ENCODE measurements around the gene ZNF23.

The ZNF23 gene

DNA sequence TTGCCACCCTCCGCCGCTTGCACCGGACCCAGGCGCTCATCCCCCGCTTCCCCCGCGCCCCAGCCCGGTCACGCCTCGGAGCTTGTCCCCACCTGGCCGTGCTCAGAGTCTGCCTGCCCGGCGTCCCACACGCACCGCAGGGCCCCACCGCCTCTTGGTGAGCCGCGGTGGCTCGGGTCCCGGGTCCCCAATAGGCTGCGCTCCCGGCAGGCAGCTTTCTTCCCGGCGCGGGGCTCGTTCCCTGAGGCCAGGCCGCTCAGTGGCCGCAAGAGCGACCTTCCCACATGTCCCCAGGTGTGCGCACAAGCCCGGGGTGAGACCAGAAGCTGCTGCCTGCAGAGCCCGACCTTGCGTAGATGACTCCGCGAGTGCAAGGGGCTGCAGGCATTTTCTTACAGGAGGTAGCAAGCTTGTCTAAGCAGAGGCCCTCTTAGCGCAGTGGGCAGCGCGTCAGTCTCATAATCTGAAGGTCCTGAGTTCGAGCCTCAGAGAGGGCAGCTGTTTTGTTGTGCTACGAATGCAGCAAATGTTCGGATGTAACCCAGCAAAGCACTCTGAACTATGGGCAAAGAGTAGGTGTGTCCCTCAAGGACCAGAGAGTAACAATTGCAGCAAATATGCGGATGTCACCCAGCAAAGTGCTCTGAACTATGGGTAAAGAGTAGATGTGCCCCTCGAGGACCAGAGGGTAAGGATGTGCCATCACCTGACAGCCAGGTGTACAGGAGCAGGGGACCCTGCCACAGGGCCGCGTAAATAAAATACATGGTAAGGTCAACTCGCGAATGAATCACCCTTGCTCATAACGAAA, 35.8 kb downstream of the ZNF23 start:
- TF ChIP-seq, protein P1, sequence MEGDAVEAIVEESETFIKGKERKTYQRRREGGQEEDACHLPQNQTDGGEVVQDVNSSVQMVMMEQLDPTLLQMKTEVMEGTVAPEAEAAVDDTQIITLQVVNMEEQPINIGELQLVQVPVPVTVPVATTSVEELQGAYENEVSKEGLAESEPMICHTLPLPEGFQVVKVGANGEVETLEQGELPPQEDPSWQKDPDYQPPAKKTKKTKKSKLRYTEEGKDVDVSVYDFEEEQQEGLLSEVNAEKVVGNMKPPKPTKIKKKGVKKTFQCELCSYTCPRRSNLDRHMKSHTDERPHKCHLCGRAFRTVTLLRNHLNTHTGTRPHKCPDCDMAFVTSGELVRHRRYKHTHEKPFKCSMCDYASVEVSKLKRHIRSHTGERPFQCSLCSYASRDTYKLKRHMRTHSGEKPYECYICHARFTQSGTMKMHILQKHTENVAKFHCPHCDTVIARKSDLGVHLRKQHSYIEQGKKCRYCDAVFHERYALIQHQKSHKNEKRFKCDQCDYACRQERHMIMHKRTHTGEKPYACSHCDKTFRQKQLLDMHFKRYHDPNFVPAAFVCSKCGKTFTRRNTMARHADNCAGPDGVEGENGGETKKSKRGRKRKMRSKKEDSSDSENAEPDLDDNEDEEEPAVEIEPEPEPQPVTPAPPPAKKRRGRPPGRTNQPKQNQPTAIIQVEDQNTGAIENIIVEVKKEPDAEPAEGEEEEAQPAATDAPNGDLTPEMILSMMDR (IDR thresholded peaks at IDR 0.05; ENCODE audit: low read depth, low read length, missing control alignments): no peak
- peak; percentile 80 for DNase-seq (ENCODE audit: low read depth)

DNA sequence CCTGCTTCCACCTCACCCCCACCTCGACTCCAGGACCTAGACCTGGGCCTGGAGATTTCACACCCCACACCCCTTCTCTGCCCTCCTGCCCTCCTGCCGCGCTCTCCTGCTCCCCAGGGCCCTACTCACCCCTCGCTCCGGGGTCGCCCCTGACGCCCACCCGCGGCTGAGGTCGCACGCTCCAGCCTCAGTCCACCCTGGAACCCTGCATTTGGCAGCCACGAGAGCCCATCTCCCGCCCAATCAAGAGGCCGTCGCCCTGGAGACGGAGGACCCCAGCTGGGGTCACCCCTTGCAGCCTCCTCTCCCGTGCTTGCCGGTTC, 36.3 kb downstream of the ZNF23 start:
- TF ChIP-seq, protein P1 (IDR thresholded peaks at IDR 0.05; ENCODE audit: low read depth, low read length, missing control alignments): no peak
- peak overlapping the region; percentile 15; the same call in 1 of the 2 replicates for H3K4me3 ChIP-seq (ENCODE audit: low read depth, low read length)
- DNase-seq (ENCODE audit: low read depth): no peak

More for the DNA sequence above, 35.8 kb downstream of the ZNF23 start:
- H3K4me3 ChIP-seq (ENCODE audit: low read depth, low read length): peak overlapping the region; percentile 15

DNA sequence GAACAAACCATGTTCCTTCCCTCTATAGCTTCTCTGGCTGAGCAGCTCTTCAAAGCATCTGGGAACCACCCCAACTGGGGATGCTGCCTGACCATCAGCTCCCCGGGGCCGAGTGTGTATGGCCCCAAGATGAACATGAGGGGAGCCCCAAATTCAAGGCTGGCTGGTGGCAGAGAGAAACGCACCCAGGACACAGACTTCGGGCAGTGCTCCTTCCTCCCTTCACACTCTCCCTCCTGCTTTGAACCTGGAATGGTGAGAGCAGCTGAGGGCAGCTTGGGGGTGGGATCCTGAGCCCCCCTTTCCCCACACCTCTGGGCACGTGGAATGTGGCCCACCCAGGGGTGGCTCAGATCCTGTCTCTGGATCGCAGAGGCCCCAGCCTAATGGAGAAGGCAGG, 37.4 kb downstream of the ZNF23 start:
- no peak overlapping the region for H3K4me3 ChIP-seq (ENCODE audit: low read depth, low read length)
- TF ChIP-seq, protein P1 (IDR thresholded peaks at IDR 0.05; ENCODE audit: low read depth, low read length, missing control alignments): no peak

DNA sequence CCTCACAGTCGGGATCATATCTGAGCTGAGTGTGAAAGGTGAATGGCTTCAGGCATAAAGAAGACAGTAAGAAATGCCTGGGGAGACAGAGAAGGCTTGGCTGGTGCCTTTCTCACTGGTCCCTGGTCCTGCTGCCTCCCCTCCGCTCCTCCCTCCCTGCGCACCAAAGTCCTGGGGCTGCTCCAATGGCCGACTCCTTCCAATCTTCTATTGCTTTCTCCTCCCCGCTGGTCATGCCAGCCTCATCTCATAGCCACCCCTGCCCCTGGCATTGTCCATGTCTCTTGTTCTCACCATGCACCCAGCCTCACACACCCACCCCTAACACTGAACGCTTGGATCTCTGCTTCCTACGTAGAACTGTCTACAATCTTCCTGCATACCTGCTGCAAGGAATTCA, 38.2 kb downstream of the ZNF23 start:
- no peak overlapping the region for H3K4me3 ChIP-seq (ENCODE audit: low read depth, low read length)
- no peak for DNase-seq (ENCODE audit: low read depth)
- TF ChIP-seq, protein P1 (IDR thresholded peaks at IDR 0.05; ENCODE audit: low read depth, low read length, missing control alignments): no peak

More for the DNA sequence above, 37.4 kb downstream of the ZNF23 start:
- no peak for DNase-seq (ENCODE audit: low read depth)

DNA sequence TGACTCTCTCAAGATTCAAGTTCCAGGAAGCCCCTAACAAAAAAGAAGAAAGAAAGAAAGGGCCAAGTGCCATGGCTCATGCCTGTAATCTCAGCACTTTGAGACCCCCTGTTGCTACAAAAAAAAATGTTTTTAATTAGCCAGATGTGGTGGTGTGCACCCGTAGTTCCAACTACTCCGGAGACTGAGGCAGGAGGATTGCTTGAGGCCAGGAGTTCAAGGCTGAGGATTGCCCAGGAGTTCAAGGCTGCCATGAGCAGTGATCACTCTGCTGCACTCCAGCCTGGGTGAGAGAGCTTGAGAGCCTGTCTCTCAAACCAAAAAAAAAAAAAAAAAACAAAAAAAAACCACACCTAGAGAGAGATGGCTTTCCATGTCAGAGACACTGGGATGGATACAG, 39.0 kb downstream of the ZNF23 start:
- TF ChIP-seq, protein P1 (IDR thresholded peaks at IDR 0.05; ENCODE audit: low read depth, low read length, missing control alignments): no peak
- H3K4me3 ChIP-seq (ENCODE audit: low read depth, low read length): no peak overlapping the region
- no peak for DNase-seq (ENCODE audit: low read depth)

DNA sequence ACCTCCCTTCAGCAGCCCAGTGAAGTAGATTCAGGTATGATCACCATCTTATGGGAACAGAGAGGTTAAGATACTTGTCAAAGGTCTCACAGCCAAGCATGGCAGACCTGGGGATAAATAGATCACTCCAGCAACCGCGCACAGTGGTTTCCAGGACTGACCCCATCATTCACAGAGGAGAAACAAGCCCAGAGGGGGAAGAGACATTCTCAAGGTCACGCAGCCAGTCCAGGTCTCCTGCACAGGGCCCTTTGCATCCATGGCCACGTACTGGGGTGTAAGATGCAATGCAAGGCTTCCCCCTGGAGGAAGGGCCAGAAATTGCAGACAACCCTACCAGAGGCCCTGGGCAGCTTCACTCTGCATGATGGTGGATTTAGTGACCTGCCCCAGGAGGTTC, 40.1 kb downstream of the ZNF23 start:
- TF ChIP-seq, protein P1 (IDR thresholded peaks at IDR 0.05; ENCODE audit: low read depth, low read length, missing control alignments): peak; percentile 75

DNA sequence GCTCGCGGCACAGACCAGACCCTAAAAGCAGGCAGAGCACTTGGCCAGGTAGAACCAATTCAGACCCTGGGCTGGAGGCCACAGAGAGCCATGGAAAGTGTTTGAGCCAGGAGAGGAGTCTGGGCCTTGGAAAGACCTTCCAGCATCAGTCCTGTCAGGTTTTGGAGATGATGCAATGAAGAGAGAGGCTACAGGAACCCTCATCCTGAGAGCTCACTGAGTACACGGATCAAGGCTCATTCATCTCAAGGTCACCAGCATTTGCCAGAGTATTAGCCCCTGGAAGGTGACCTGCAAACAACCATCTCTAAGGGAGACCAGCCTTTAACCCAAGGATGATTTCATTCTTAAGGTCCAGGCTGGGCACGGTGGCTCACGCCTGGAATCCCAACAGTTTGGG, 48.0 kb downstream of the ZNF23 start:
- no peak for DNase-seq (ENCODE audit: low read depth)
- no peak overlapping the region for H3K4me3 ChIP-seq (ENCODE audit: low read depth, low read length)
- TF ChIP-seq, protein P1 (IDR thresholded peaks at IDR 0.05; ENCODE audit: low read depth, low read length, missing control alignments): no peak

More for the DNA sequence above, 40.1 kb downstream of the ZNF23 start:
- DNase-seq (ENCODE audit: low read depth): no peak
- H3K4me3 ChIP-seq (ENCODE audit: low read depth, low read length): no peak overlapping the region

Measured in GM12864 (cell line).